ENCODE results near the gene NRM.

DNA sequence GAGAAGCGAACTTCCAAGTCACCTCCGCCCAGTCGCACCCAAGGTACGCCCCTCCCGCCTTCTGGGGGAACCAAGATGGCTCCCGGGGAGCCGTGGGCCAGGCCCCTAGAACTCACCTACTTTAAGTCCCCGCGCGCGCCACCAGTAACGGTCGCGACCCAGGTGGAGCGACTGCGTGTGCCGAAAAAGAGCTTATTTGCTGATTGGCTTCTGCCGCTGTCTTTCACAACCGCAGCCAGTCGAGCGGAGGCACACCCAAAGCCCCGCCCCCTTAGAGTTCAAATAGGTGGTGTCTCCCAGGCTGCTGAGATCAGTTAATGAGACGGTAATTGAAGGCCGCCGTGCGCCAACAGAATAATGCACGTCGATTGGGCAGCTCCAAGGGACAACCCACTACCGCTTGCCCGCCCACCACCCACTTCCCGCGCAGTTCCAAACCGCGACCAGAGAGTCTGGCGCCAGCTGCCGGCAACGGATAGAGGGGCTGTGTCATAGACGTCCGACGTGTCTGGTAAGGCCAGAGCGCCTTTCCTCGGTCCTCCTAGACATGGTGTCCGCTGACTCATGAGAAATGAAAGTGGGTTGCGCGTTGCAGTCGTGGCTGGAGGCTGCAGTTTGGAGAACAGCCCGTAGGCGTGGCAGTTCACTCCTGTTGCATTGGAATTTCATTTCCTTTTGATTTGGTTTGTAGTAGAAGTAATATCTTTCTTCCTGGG lies 26.5 kb upstream of the NRM start, which contains the start of gene MDC1:
- TF ChIP-seq, protein P1, sequence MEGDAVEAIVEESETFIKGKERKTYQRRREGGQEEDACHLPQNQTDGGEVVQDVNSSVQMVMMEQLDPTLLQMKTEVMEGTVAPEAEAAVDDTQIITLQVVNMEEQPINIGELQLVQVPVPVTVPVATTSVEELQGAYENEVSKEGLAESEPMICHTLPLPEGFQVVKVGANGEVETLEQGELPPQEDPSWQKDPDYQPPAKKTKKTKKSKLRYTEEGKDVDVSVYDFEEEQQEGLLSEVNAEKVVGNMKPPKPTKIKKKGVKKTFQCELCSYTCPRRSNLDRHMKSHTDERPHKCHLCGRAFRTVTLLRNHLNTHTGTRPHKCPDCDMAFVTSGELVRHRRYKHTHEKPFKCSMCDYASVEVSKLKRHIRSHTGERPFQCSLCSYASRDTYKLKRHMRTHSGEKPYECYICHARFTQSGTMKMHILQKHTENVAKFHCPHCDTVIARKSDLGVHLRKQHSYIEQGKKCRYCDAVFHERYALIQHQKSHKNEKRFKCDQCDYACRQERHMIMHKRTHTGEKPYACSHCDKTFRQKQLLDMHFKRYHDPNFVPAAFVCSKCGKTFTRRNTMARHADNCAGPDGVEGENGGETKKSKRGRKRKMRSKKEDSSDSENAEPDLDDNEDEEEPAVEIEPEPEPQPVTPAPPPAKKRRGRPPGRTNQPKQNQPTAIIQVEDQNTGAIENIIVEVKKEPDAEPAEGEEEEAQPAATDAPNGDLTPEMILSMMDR (IDR thresholded peaks at IDR 0.05), result peak in 6 of 7 experiments; percentile 22 to 74 (median 62)
- TF ChIP-seq POLR2A (IDR thresholded peaks at IDR 0.05), result peak; percentile 70 to 95 (median 93)

All from body of pancreas (tissue), 4 donors.